ENCODE measurements around the gene OR2Y1.

The OR2Y1 gene

DNA sequence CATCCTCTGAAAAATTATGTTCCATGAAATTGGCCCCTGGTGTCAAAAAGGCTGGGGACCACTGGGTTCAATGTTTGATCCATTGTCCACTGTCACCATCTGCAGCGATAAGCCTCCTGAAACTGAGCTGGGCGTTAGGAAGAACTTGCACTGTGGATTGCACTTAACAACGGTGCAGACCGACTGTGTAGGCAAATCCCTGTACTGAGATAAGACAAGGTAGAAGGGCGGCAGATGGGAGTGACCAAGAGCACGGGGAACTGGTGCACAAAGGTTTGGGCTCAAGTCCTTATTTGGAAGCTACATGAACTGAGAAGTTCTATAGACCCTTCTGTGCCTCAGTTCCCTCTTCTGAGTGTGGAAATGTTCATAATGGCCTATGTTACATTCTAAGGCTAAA is 48.8 kb downstream of the OR2Y1 start:
- no peaks in the 10 kb centered on the region for H3K4me1 ChIP-seq (ENCODE audit: insufficient read depth, low read length, severe bottlenecking)
- no peak overlapping the region for H2AFZ ChIP-seq (ENCODE audit: low read length)
- no peaks in the 10 kb centered on the region for H3F3A ChIP-seq (ENCODE audit: insufficient read depth, low read length)

GRCh38 chr5:180690562-180690961 is 49.3 kb downstream of the OR2Y1 start:
- Histone ChIP-seq H3K4me1 (ENCODE audit: insufficient read depth, low read length, severe bottlenecking) (no peaks in the 10 kb centered on the region), H4K20me1 (ENCODE audit: insufficient read depth, low read length) (no peaks in the 10 kb centered on the region), H3K36me3 (ENCODE audit: insufficient read depth, low read length) (no peaks in the 10 kb centered on the region), H3K27me3 (ENCODE audit: insufficient read depth, low read length) (no peaks in the 10 kb centered on the region), H3K9me2 (ENCODE audit: low read depth, low read length) (no peaks in the 10 kb centered on the region), H3K4me3 (ENCODE audit: low read depth, low read length, poor library complexity, severe bottlenecking) (no peak overlapping the region), H3K27ac (ENCODE audit: low read depth, low read length, poor library complexity, severe bottlenecking) (no peak overlapping the region), H2AFZ (ENCODE audit: low read length) (no peak overlapping the region), H3F3A (ENCODE audit: insufficient read depth, low read length) (no peaks in the 10 kb centered on the region), H3K9ac (ENCODE audit: low read length) (no peak overlapping the region), H3K4me2 (ENCODE audit: low read length) (no peak overlapping the region), H3K79me2 (ENCODE audit: insufficient read depth, low read length) (no peaks in the 10 kb centered on the region), H3K9me3 (ENCODE audit: low read length) (no peaks in the 10 kb centered on the region)
- no peak for TF ChIP-seq EZH2 (IDR thresholded peaks at IDR 0.05; ENCODE audit: borderline replicate concordance, low read length)
- TF ChIP-seq CTCF (IDR thresholded peaks at IDR 0.05; ENCODE audit: low read length): no peak

More for the DNA sequence above, 48.8 kb downstream of the OR2Y1 start:
- TF ChIP-seq EZH2 (IDR thresholded peaks at IDR 0.05; ENCODE audit: borderline replicate concordance, low read length) (no peak), CTCF (IDR thresholded peaks at IDR 0.05; ENCODE audit: low read length) (no peak)
- no peak overlapping the region for H3K4me2 ChIP-seq (ENCODE audit: low read length)
- H3K9me3 ChIP-seq (ENCODE audit: low read length): peaks cover 3% of the 10 kb centered on the region; the same call in 1 of the 2 replicates
- no peak overlapping the region for H3K9ac ChIP-seq (ENCODE audit: low read length)
- H4K20me1 ChIP-seq (ENCODE audit: insufficient read depth, low read length): no peaks in the 10 kb centered on the region
- no peaks in the 10 kb centered on the region for H3K79me2 ChIP-seq (ENCODE audit: insufficient read depth, low read length)
- H3K27ac ChIP-seq (ENCODE audit: low read depth, low read length, poor library complexity, severe bottlenecking): no peak overlapping the region
- no peaks in the 10 kb centered on the region for H3K9me2 ChIP-seq (ENCODE audit: low read depth, low read length)
- H3K36me3 ChIP-seq (ENCODE audit: insufficient read depth, low read length): no peaks in the 10 kb centered on the region
- no peak overlapping the region for H3K4me3 ChIP-seq (ENCODE audit: low read depth, low read length, poor library complexity, severe bottlenecking)
- no peaks in the 10 kb centered on the region for H3K27me3 ChIP-seq (ENCODE audit: insufficient read depth, low read length)

GRCh38 chr5:180689775-180690174 is 50.1 kb downstream of the OR2Y1 start:
- no peaks in the 10 kb centered on the region for H3K36me3 ChIP-seq (ENCODE audit: insufficient read depth, low read length)
- H3F3A ChIP-seq (ENCODE audit: insufficient read depth, low read length): no peaks in the 10 kb centered on the region
- no peaks in the 10 kb centered on the region for H4K20me1 ChIP-seq (ENCODE audit: insufficient read depth, low read length)
- no peak overlapping the region for H2AFZ ChIP-seq (ENCODE audit: low read length)
- no peak for TF ChIP-seq CTCF (IDR thresholded peaks at IDR 0.05; ENCODE audit: low read length)
- no peak for TF ChIP-seq EZH2 (IDR thresholded peaks at IDR 0.05; ENCODE audit: borderline replicate concordance, low read length)
- no peak overlapping the region for H3K9ac ChIP-seq (ENCODE audit: low read length)
- no peaks in the 10 kb centered on the region for H3K79me2 ChIP-seq (ENCODE audit: insufficient read depth, low read length)
- H3K27me3 ChIP-seq (ENCODE audit: insufficient read depth, low read length): no peaks in the 10 kb centered on the region
- no peaks in the 10 kb centered on the region for H3K9me2 ChIP-seq (ENCODE audit: low read depth, low read length)
- no peak overlapping the region for H3K4me2 ChIP-seq (ENCODE audit: low read length)
- no peak overlapping the region for H3K4me3 ChIP-seq (ENCODE audit: low read depth, low read length, poor library complexity, severe bottlenecking)
- H3K9me3 ChIP-seq (ENCODE audit: low read length): no peaks in the 10 kb centered on the region
- H3K27ac ChIP-seq (ENCODE audit: low read depth, low read length, poor library complexity, severe bottlenecking): no peak overlapping the region
- H3K4me1 ChIP-seq (ENCODE audit: insufficient read depth, low read length, severe bottlenecking): no peaks in the 10 kb centered on the region

All from OCI-LY1 (cell line).